Ascending aorta (tissue), 2 donors: ENCODE measurements around the gene XPNPEP2. TPM values are rescaled to one million over a fixed set of nuclear protein-coding genes. Genes with fewer than 3 reads are reported as not detected.
"Not testable (repeated sequence)": the region's sequence is repeated elsewhere in the genome, so short reads cannot be mapped to it uniquely, and the experiment has no call there.

Source experiments
- DNase-seq, 2 donors: peaks; one replicate each; pipeline ENCODE4 v3.0.0-alpha.2; 2019; ENCODE audit warnings: low spot score in 2 of 2
- H3K27ac ChIP-seq, 2 donors: fragments of 200-600 bp; sonication (generic); one replicate each; pipeline ENCODE4 v1.5.1; 2016 to 2017; ENCODE audit warnings: mild to moderate bottlenecking in 1 of 2
- H3K27me3 ChIP-seq: fragments of 200-600 bp; sonication (generic); one replicate; pipeline ENCODE4 v1.5.1; 2017
- H3K36me3 ChIP-seq, 2 donors: fragments of 200-600 bp; sonication (generic); one replicate each; pipeline ENCODE4 v1.5.1; 2016
- H3K4me1 ChIP-seq, 2 donors: fragments of 200-600 bp; sonication (generic); one replicate each; pipeline ENCODE4 v1.5.1; 2016 to 2017; ENCODE audit warnings: mild to moderate bottlenecking in 1 of 2
- H3K4me3 ChIP-seq, 2 donors: fragments of 200-600 bp; sonication (generic); one replicate each; pipeline ENCODE4 v1.5.1; 2016 to 2017; ENCODE audit warnings: mild to moderate bottlenecking in 1 of 2
- H3K9me3 ChIP-seq, 2 donors: fragments of 200-600 bp; sonication (generic); one replicate each; pipeline ENCODE4 v1.5.1; 2016
- intact Hi-C: fragments of 100-400 bp; cut with DNase I; formaldehyde crosslinking; loops from one replicate; pipeline ENCODE4 v1.15.1; 2023
- total RNA-seq: library from RNA; depleted of rRNA; stranded (reverse); fragments of >200 nt; gene quantifications from one replicate; pipeline ENCODE4 v1.1.0, GENCODE V29; 2016
- TF ChIP-seq, protein P1 (sequence below), 3 experiments: fragments of 200-600 bp in 2 of 3; fragments of 450-650 bp in 1 of 3; sonication (generic) in 2 of 3; IDR thresholded peaks; one replicate each; pipeline ENCODE4 v1.5.1; 2016 to 2019; ENCODE audit warnings: antibody characterized with exemption in 3 of 3, mild to moderate bottlenecking in 1 of 3, moderate library complexity in 1 of 3

Gene XPNPEP2
- total RNA-seq, 1 donor from 2014 or later, result 7.7 TPM

DNA sequence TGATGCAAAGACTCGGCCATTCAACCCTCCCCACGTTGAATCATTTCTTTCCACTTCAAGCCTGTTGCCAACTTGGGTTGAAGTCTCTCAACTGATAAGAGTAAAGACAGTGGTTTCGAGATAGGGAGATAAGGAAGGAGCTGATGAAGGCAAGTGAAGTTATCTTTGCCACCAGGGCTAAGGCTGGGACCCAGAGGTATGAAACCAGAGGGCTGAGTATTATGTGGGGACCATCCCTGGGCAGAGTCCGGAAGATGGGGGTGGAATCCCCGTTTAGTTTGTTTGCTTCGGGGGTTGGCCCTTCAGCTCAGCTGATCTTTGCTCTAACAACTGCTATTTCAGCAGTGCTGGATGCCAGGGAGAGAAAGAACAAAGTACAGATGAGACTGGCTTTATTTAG, 2.3 kb upstream of the XPNPEP2 start:
- no peaks in the 10 kb centered on the region for H3K36me3 ChIP-seq
- no peak overlapping the region for H3K4me3 ChIP-seq
- DNase-seq, result no peak
- intact Hi-C loops, result no loop called here
- H3K27me3 ChIP-seq, result no peaks in the 10 kb centered on the region
- TF ChIP-seq, protein P1, sequence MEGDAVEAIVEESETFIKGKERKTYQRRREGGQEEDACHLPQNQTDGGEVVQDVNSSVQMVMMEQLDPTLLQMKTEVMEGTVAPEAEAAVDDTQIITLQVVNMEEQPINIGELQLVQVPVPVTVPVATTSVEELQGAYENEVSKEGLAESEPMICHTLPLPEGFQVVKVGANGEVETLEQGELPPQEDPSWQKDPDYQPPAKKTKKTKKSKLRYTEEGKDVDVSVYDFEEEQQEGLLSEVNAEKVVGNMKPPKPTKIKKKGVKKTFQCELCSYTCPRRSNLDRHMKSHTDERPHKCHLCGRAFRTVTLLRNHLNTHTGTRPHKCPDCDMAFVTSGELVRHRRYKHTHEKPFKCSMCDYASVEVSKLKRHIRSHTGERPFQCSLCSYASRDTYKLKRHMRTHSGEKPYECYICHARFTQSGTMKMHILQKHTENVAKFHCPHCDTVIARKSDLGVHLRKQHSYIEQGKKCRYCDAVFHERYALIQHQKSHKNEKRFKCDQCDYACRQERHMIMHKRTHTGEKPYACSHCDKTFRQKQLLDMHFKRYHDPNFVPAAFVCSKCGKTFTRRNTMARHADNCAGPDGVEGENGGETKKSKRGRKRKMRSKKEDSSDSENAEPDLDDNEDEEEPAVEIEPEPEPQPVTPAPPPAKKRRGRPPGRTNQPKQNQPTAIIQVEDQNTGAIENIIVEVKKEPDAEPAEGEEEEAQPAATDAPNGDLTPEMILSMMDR (IDR thresholded peaks at IDR 0.05), result no peak
- H3K9me3 ChIP-seq, result no peaks in the 10 kb centered on the region
- H3K27ac ChIP-seq, result no peak overlapping the region
- H3K4me1 ChIP-seq, result no peaks in the 10 kb centered on the region

DNA sequence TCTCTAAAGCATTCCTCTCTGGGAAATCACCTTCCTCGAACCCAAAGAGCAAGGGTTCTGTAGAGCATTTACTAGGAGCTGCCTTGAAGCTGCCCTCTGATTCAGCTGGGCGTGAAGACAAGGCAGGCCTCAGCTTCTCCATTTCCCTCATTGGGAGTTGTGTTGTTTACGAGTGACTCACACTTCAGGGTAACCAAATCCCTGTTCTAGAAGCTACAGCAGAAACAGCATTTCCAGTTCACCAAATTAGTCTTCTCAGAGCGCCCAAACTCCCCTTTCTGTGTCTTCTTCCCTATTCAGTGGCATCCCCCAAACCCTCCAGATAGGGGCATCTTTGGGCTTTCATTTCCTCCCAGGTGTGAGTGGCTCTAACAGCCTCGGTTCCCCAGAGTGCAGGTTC, 863 bp upstream of the XPNPEP2 start:
- H3K4me1 ChIP-seq, result no peaks in the 10 kb centered on the region
- H3K4me3 ChIP-seq, result no peak overlapping the region
- TF ChIP-seq, protein P1 (IDR thresholded peaks at IDR 0.05), result no peak
- no peaks in the 10 kb centered on the region for H3K36me3 ChIP-seq
- no peak overlapping the region for H3K27ac ChIP-seq
- intact Hi-C loops, result no loop called here
- DNase-seq, result no peak
- H3K27me3 ChIP-seq, result no peaks in the 10 kb centered on the region
- no peaks in the 10 kb centered on the region for H3K9me3 ChIP-seq

- intact Hi-C loops, result no loop called here
Measured at GRCh38 chrX:129739578-129739977, 799 bp downstream of the XPNPEP2 start.

GRCh38 chrX:129741880-129742758, 3.3 kb downstream of the XPNPEP2 start:
- no peaks in the 10 kb centered on the region for H3K27me3 ChIP-seq
- no peak for DNase-seq
- no peak overlapping the region for H3K4me3 ChIP-seq
- H3K36me3 ChIP-seq, result no peaks in the 10 kb centered on the region
- no peaks in the 10 kb centered on the region for H3K9me3 ChIP-seq
- no peaks in the 10 kb centered on the region for H3K4me1 ChIP-seq
- TF ChIP-seq, protein P1 (IDR thresholded peaks at IDR 0.05), result no peak
- no peak overlapping the region for H3K27ac ChIP-seq
- intact Hi-C loops, result no loop called here

More at GRCh38 chrX:129739578-129739977, 799 bp downstream of the XPNPEP2 start:
- H3K27me3 ChIP-seq, result no peaks in the 10 kb centered on the region
- DNase-seq, result no peak
- H3K36me3 ChIP-seq, result no peaks in the 10 kb centered on the region
- no peaks in the 10 kb centered on the region for H3K4me1 ChIP-seq
- TF ChIP-seq, protein P1 (IDR thresholded peaks at IDR 0.05), result no peak
- H3K27ac ChIP-seq, result no peak overlapping the region
- H3K4me3 ChIP-seq, result no peak overlapping the region
- no peaks in the 10 kb centered on the region for H3K9me3 ChIP-seq

GRCh38 chrX:129742759-129743152, 4.0 kb downstream of the XPNPEP2 start:
- intact Hi-C loops, H3K4me3 ChIP-seq, H3K36me3 ChIP-seq, H3K4me1 ChIP-seq, H3K27ac ChIP-seq, H3K9me3 ChIP-seq, H3K27me3 ChIP-seq, DNase-seq: not testable (repeated sequence)

- no peak overlapping the region for H3K4me3 ChIP-seq
- TF ChIP-seq, protein P1 (IDR thresholded peaks at IDR 0.05), result no peak
- DNase-seq, result no peak
- no peaks in the 10 kb centered on the region for H3K9me3 ChIP-seq
- no peaks in the 10 kb centered on the region for H3K4me1 ChIP-seq
- H3K36me3 ChIP-seq, result no peaks in the 10 kb centered on the region
- no peaks in the 10 kb centered on the region for H3K27me3 ChIP-seq
- intact Hi-C loops, result no loop called here
- no peak overlapping the region for H3K27ac ChIP-seq
Measured at GRCh38 chrX:129743821-129744220, 5.0 kb downstream of the XPNPEP2 start.
